Activated CD4-positive, alpha-beta memory T cell treated with anti-CD3 and anti-CD28 coated beads for 36 hours (primary cell): ENCODE measurements around the gene CFAP65. TPM values are rescaled to one million over a fixed set of nuclear protein-coding genes. Genes with fewer than 3 reads are reported as not detected.

Experiments
- CTCF ChIA-PET: fragments of 350-600 bp; sonication (Branson Sonifier 250); formaldehyde crosslinking; loops from one replicate; lab custom pipeline; 2021; ENCODE audit warnings: antibody characterized with exemption, inconsistent platforms; lab: Charles Lee
- POLR2A ChIA-PET: fragments of 350-600 bp; sonication (Branson Sonifier 250); formaldehyde crosslinking; loops from one replicate; lab custom pipeline; 2021; ENCODE audit warnings: antibody characterized with exemption; lab: Charles Lee
- DNase-seq: peaks from one replicate; pipeline ENCODE4 v3.0.0-alpha.2; 2020
- H3K27ac Mint-ChIP-seq: one replicate; pipeline ENCODE4 v1.8.0; 2021; ENCODE audit warnings: mixed read lengths
- H3K27me3 Mint-ChIP-seq: one replicate; pipeline ENCODE4 v1.8.0; 2021; ENCODE audit warnings: mixed read lengths
- H3K36me3 Mint-ChIP-seq: one replicate; pipeline ENCODE4 v1.8.0; 2021; ENCODE audit warnings: mixed read lengths
- H3K4me1 Mint-ChIP-seq: one replicate; pipeline ENCODE4 v1.8.0; 2021; ENCODE audit warnings: low read depth, mixed read lengths
- H3K4me3 Mint-ChIP-seq: one replicate; pipeline ENCODE4 v1.8.0; 2021; ENCODE audit warnings: mild to moderate bottlenecking, mixed read lengths
- H3K9me3 Mint-ChIP-seq: one replicate; pipeline ENCODE4 v1.8.0; 2021; ENCODE audit warnings: mixed read lengths
- intact Hi-C: fragments of 100-400 bp; cut with micrococcal nuclease; formaldehyde crosslinking; loops from one replicate; pipeline ENCODE4 v1.15.1; 2023
- total RNA-seq, 2 experiments: library from RNA; stranded (reverse); gene quantifications; one replicate each; pipeline ENCODE4 v1.2.3, GENCODE V29; 2021

The CFAP65 gene
- total RNA-seq, 2 experiments from 2014 or later: not detected

DNA sequence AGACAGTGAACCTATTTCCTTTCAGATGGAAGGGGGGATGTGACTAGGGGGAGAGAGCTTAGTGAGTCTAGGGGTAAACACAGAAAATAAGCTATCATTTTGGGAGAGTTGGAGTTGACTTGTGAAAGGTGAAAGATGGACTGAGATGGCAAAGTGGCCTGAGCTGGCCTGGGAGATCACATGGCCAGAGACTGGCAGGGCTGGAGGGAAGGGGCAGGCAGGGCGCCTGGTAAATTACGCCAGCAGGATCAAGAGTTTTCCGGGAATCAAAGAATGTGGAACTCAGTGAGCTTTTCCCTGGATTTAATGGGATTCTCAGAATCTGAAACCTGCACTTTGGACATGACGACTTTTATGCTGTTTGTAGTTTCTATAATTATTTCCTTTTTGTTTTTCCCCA is 841 bp upstream of the CFAP65 start:
- ChIA-PET CTCF (interaction anchor here (0.7 to 4.0 kb wide), 8 partner anchors 10 to 114 kb away, joined by 3 to 22 read pairs (median 4); no protein-coding TSS in a partner anchor), POLR2A (no interaction called here)
- no peak overlapping the region for H3K4me3 Mint-ChIP-seq

DNA sequence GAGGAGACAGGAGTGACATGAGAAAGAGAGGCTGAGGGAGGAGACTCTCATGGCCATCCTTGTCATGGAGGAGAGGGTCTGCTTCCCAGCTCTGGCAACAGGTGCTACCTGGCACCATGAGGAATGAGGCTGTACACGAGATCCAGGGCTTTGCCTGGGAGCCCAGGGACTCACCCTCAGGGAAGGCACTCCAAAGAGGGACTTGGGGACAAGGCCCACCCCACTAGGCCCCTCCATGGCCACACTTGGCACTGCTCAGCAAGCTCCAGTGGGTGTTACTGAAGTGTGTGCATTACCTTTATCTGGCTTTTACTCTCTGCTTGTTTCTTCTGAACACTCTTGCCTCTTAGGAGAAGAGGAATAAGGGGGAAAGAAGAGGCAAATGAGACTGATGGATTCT is 2.7 kb downstream of the CFAP65 start:
- Mint-ChIP-seq H3K27ac (no peak overlapping the region), H3K4me1 (peaks cover 10% of the 10 kb centered on the region), H3K9me3 (no peaks in the 10 kb centered on the region), H3K4me3 (no peak overlapping the region), H3K27me3 (peaks cover 35% of the 10 kb centered on the region), H3K36me3 (no peaks in the 10 kb centered on the region)
- POLR2A ChIA-PET: no interaction called here
- no peak for DNase-seq
- intact Hi-C loops: no loop called here
- CTCF ChIA-PET: interaction anchor here (0.9 to 3.1 kb wide), 2 partner anchors 9 to 44 kb away, joined by 3 to 15 read pairs; no protein-coding TSS in a partner anchor

More for the DNA sequence above, 841 bp upstream of the CFAP65 start:
- H3K4me1 Mint-ChIP-seq: peaks cover 10% of the 10 kb centered on the region
- peaks cover 43% of the 10 kb centered on the region for H3K27me3 Mint-ChIP-seq
- no peaks in the 10 kb centered on the region for H3K9me3 Mint-ChIP-seq
- H3K27ac Mint-ChIP-seq: no peak overlapping the region
- H3K36me3 Mint-ChIP-seq: no peaks in the 10 kb centered on the region
- no peak for DNase-seq
- intact Hi-C loops: no loop called here

DNA sequence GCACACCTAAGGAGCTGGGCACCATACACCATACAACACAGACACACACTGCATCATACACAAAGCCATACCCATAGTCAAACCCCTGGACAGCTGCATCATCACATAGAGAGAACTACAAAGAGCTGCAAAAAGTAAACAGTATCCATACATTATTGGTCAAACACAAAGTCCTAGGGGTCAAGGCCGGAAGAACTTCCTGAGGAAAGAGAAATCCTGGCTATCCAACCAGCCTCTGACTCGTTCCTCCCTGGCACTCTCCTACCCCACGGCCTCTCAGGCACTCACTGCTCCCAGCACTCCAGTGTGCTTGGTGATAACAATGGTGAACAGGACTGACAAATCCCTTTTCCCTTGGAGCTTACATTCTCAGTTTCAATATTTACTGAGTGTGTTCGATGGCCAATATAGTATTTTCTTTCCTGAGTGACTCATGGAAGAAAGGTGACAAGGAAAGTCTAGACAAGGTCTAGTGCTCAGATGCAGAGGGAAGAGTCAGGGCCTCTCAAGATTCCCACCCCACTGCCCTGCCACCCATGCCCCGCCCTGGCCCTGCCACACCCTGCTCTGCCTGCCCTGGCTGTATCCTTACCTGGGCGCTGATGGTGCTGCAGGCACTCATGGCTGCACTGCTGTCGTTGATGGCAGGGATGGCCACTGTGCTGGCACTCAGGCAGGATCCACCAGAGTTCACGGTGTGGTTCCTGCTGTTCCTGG is 3.4 kb downstream of the CFAP65 start:
- H3K27ac Mint-ChIP-seq: no peak overlapping the region
- H3K4me1 Mint-ChIP-seq: peaks cover 10% of the 10 kb centered on the region
- intact Hi-C loops: no loop called here
- ChIA-PET CTCF (interaction anchor here (0.9 to 3.1 kb wide), 2 partner anchors 8 to 43 kb away, joined by 3 to 15 read pairs; no protein-coding TSS in a partner anchor), POLR2A (no interaction called here)
- no peaks in the 10 kb centered on the region for H3K9me3 Mint-ChIP-seq
- no peak for DNase-seq
- no peaks in the 10 kb centered on the region for H3K36me3 Mint-ChIP-seq
- no peak overlapping the region for H3K4me3 Mint-ChIP-seq
- peaks cover 35% of the 10 kb centered on the region for H3K27me3 Mint-ChIP-seq

DNA sequence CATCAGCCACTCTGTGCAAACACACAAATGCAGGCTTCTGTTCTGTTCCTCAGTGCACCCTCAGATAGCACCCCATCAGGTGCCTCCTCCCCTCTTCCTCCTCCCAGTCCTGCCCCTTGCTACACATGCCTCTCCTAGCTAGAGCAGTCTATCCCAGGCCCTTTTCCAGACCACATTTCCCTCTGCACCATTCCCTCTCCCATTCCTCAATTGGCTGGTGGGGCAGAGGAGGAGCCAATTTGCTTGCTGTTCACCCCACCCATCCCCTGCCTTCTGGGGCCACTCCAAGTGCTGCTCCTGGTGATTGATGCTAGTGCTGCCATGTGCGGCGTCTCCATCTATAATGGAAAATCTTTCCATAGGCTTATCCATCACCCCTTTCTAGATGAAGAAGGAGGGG is 5.4 kb downstream of the CFAP65 start:
- H3K4me1 Mint-ChIP-seq: peaks cover under 1% of the 10 kb centered on the region
- ChIA-PET CTCF (no interaction called here), POLR2A (no interaction called here)
- H3K27me3 Mint-ChIP-seq: peaks cover 32% of the 10 kb centered on the region
- no peak overlapping the region for H3K4me3 Mint-ChIP-seq
- no peaks in the 10 kb centered on the region for H3K9me3 Mint-ChIP-seq
- no peak for DNase-seq
- H3K27ac Mint-ChIP-seq: no peak overlapping the region
- intact Hi-C loops: no loop called here
- no peaks in the 10 kb centered on the region for H3K36me3 Mint-ChIP-seq

DNA sequence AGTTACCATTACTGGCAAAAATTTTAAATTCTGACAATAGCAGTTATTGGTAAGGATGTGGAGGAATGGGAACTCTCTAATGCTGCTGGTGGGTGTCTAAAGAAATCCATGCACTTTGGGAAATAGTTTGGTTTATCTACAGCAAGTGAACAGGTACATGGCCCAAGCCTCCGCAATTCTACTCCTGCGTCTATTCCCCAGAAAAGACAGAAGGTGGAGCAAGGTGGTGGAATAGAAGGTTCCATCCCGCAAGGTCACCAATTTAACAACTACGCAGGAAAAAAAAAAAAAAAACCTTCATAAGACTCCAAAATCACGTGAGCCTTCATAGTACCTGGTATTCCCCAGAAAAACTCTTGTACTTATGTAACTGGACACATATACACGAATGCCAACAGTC is 6.5 kb downstream of the CFAP65 start:
- POLR2A ChIA-PET: interaction anchor here (0.6 kb wide), 1 partner anchor 47 kb away, joined by 4 read pairs; no protein-coding TSS in a partner anchor
- Mint-ChIP-seq H3K9me3 (no peaks in the 10 kb centered on the region), H3K4me3 (no peak overlapping the region), H3K36me3 (no peaks in the 10 kb centered on the region), H3K27me3 (peaks cover 30% of the 10 kb centered on the region), H3K4me1 (no peaks in the 10 kb centered on the region), H3K27ac (no peak overlapping the region)
- CTCF ChIA-PET: no interaction called here
- intact Hi-C loops: no loop called here
- no peak for DNase-seq

DNA sequence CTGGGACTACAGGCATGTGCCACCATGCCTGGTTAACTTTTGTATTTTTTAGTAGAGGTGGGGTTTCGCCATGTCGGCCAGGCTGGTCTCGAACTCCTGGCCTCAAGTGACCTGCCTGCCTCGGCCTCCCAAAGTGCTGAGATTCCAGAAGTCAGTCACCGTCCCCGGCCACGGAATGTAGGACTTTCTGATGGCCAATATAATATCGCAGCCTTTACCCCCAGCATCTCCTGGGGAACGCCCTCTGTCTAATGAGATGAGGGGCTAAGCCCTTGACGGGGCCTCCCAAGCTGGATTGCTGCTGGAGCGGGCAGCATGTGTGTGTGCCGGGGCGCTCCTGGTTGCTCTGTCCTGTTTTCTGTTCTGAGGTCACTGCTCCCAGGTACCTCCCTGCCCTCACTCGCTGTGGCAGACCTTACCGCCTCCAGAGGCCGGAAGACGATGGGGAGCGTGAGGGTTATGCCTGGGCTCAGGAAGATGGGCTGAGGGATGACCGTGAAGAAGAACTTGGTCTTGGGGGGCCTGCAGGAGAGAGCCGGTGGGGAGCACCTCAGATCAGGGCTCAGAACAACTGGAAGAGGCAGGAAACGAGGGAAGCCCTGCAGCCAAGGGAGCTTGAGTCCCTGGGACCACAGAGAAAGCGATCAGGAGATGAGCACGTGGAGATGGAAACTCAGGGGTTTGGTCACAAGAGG is 9.1 kb downstream of the CFAP65 start:
- no peak overlapping the region for H3K27ac Mint-ChIP-seq
- DNase-seq: no peak
- ChIA-PET CTCF (interaction anchor here (1.0 to 1.3 kb wide), 2 partner anchors 10 to 41 kb away, joined by 3 read pairs; no protein-coding TSS in a partner anchor), POLR2A (no interaction called here)
- peaks cover 23% of the 10 kb centered on the region for H3K27me3 Mint-ChIP-seq
- no peaks in the 10 kb centered on the region for H3K4me1 Mint-ChIP-seq
- intact Hi-C loops: no loop called here
- no peaks in the 10 kb centered on the region for H3K36me3 Mint-ChIP-seq
- no peaks in the 10 kb centered on the region for H3K9me3 Mint-ChIP-seq
- H3K4me3 Mint-ChIP-seq: no peak overlapping the region

DNA sequence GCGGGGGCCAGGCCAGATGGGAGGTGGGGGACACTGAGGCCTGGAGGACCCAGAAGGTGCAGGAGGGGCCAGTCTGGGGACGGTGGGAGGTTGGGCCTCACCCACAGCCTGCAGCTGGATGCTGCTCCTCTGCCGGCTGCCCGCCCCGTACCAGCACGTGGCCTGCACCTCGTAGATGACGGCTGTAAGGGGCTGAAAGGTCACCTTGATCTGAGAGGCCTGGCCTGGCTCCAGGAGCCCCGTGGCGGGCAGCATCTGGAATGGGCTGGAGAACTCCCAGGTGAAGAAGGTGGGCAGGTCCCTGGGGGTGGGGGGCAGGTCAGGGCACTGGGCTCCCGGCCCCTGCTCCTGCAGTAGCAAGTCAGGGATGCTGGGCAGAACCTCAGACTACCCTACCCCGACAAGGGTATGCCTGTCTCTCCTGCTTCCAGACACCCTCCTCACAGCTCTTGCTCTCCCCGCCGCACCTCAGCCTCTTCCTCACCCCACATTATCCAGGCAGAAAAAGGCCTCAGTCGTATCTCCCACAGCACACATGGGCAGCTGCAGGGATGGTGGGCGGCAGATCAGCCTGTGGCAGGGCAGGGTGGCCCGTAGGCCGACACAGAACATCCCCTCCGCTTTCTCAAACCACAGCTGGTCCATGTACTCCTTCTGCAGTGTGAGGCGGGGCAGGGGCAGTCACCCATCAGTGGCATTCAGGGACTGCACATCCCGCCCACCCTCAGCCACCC is 10.1 kb downstream of the CFAP65 start:
- no peaks in the 10 kb centered on the region for H3K4me1 Mint-ChIP-seq
- no peaks in the 10 kb centered on the region for H3K9me3 Mint-ChIP-seq
- peaks cover 22% of the 10 kb centered on the region for H3K27me3 Mint-ChIP-seq
- ChIA-PET POLR2A (no interaction called here), CTCF (interaction anchor here (1.3 to 6.4 kb wide), 7 partner anchors 28 to 143 kb away, joined by 4 to 81 read pairs (median 22); no protein-coding TSS in a partner anchor)
- no peaks in the 10 kb centered on the region for H3K36me3 Mint-ChIP-seq
- H3K4me3 Mint-ChIP-seq: no peak overlapping the region
- no peak overlapping the region for H3K27ac Mint-ChIP-seq
- intact Hi-C loops: no loop called here
- DNase-seq: no peak

DNA sequence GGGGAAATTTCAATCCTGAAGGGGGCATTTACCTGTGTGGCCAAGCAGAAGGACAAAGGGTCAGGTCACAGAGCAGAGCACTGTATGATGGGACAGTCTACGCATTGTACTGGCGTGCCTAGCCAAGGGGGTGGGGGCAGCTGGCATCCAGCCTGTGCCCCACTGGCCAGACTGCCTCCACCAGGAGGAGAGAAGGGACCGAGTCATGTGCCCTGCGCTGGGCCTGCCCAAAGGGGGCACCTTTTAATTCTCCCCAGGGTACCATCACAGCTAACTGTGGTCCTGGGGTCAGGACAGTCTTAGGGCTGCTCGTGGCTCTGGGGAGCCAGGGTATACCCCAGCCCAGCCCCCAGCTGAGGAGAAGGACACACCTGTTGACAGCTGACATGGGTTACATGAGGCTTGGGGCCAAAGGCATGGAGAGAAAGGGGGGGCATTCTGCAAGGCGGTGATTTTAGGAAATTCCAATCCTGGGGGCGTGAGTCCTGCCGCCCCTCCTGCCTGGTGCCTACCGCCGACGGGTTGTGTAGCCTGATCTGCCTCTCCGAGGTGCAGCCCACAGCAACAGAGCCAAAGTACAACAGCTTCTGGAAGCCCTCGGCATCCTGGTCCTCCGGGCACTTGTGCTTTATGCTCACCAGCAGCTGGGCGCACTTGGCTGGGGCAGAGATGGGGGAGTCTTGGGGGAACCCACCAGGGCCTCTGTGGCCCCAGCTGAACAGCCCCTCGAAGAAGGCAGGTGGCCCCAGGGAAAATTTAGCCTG is 11.0 kb downstream of the CFAP65 start:
- CTCF ChIA-PET: interaction anchor here (0.6 to 6.4 kb wide), 61 partner anchors 8 to 335 kb away, joined by 3 to 81 read pairs (median 4); partner anchors contain the start of genes ANKZF1, ATG9A, CFAP65 and CNPPD1

DNA sequence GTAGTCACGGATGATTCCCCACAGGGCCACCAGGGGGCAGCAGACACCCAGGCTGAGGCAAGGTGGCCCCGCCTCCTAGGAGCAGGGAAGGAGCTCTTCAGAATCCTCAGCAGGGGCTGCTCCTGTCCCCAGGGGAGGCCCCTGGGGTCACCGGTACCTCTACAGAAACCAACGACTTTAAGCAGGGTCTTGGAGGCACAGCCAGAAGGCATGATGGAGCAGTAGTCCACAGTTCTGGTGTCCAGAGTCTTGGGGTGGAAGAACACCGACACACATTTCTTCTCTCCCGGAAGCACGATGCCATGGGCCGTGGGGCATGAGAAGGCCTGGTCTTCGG is 11.5 kb downstream of the CFAP65 start:
- ChIA-PET POLR2A (no interaction called here), CTCF (interaction anchor here (0.6 to 6.4 kb wide), 61 partner anchors 8 to 335 kb away, joined by 3 to 81 read pairs (median 4); partner anchors contain the start of genes ANKZF1, ATG9A, CFAP65 and CNPPD1)
- Mint-ChIP-seq H3K9me3 (no peaks in the 10 kb centered on the region), H3K27ac (no peak overlapping the region), H3K27me3 (peaks cover 20% of the 10 kb centered on the region), H3K4me3 (no peak overlapping the region), H3K36me3 (no peaks in the 10 kb centered on the region), H3K4me1 (no peaks in the 10 kb centered on the region)
- DNase-seq: peak; percentile 85
- intact Hi-C loops: loop anchor here (1.0 kb wide), 2 partner anchors 90 to 126 kb away; no protein-coding TSS in a partner anchor

More for the DNA sequence above, 11.0 kb downstream of the CFAP65 start:
- POLR2A ChIA-PET: no interaction called here
- Mint-ChIP-seq H3K9me3 (no peaks in the 10 kb centered on the region), H3K4me1 (no peaks in the 10 kb centered on the region), H3K27ac (no peak overlapping the region), H3K36me3 (no peaks in the 10 kb centered on the region), H3K27me3 (peaks cover 20% of the 10 kb centered on the region), H3K4me3 (no peak overlapping the region)
- DNase-seq: no peak
- intact Hi-C loops: no loop called here

DNA sequence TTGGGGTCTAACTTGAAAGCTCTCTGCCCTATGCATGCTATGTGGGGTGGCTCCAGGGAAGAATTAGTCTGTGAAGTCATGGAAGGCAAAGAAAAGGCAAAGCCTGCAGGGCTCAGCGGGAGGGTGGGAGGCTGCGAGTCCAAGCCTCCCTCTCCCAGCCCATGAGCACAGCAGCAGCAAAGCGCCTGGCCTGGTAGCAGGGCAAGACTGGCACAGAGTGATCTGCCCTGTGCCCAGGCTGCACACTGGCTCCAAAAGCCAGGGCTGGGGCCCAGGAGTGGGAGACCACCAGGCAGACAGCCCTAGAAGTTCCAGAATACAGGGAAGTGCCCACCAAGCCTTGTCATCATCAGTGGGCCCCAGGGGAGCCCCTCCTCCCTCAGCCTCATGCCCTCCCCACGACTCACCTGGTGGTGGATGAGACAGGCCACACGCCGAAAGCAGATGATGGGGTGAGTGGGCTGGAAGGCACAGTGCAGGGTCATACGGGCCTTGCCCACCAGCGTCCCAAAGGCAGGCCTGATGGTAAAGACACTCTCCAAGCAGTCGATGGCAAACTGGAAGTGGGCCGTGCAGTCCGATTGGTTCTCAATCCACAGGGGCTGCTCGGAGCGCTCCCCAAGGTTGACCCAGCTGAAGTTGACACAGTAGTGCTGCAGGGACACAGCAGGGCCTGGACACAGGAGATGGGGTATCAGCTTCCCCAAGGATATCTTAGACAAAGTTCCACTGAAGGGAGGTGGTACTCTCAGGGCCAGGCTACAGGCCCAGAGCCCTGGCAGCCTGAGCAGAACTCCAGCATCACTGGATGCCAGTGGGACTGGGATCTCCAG is 12.1 kb downstream of the CFAP65 start:
- intact Hi-C loops: loop anchor here (1.0 kb wide), 2 partner anchors 90 to 126 kb away; no protein-coding TSS in a partner anchor
- peaks cover 18% of the 10 kb centered on the region for H3K27me3 Mint-ChIP-seq

More for the DNA sequence above, 12.1 kb downstream of the CFAP65 start:
- Mint-ChIP-seq H3K4me3 (no peak overlapping the region), H3K36me3 (no peaks in the 10 kb centered on the region), H3K27ac (no peak overlapping the region), H3K4me1 (no peaks in the 10 kb centered on the region), H3K9me3 (no peaks in the 10 kb centered on the region)
- no peak for DNase-seq
- CTCF ChIA-PET: interaction anchor here (0.6 to 6.4 kb wide), 56 partner anchors 9 to 336 kb away, joined by 3 to 81 read pairs (median 4); partner anchors contain the start of genes ANKZF1, ATG9A, CFAP65 and CNPPD1
- POLR2A ChIA-PET: no interaction called here
